Caco-2 (cell line): ENCODE results near the gene LGALS7B. TPM values are rescaled to one million over a fixed set of nuclear protein-coding genes. Genes with fewer than 3 reads are reported as not detected.
"Not testable (repeated sequence)": the region's sequence is repeated elsewhere in the genome, so short reads cannot be mapped to it uniquely, and the experiment has no call there.

ENCODE experiments used
- BruUV-seq: library from RNA; stranded (reverse); fragments of 400-500 nt; replicated peaks from 2 replicates; lab custom pipeline; 2021; lab: Mats Ljungman, UMichigan
- CTCF ChIA-PET: fragments of 300-600 bp; sonication (Branson Sonifier 250); formaldehyde crosslinking; loops from one replicate; lab custom pipeline; 2022; ENCODE audit warnings: antibody characterized with exemption; lab: Charles Lee
- POLR2A ChIA-PET: fragments of 300-600 bp; sonication (Branson Sonifier 250); formaldehyde crosslinking; loops from one replicate; lab custom pipeline; 2022; ENCODE audit warnings: antibody characterized with exemption; lab: Charles Lee
- DNase-seq, 2 experiments: peaks; one replicate each; pipeline versions ENCODE4 v3.0.0 to v3.0.0-alpha.2; 2020 to 2022
- H3K27me3 ChIP-seq: replicated peaks from 2 replicates; pipeline ENCODE4 v1.6.0; 2011; ENCODE audit warnings: low read length; ENCODE audit not compliant: control insufficient read depth, insufficient read depth
- H3K36me3 ChIP-seq: 2 replicates; pipeline ENCODE4 v1.5.1; 2011; ENCODE audit warnings: low read length; ENCODE audit not compliant: control insufficient read depth, insufficient read depth
- H3K4me1 ChIP-seq: fragments of 250-450 bp; sonication (Bioruptor Pico); 2 replicates; pipeline ENCODE4 v1.5.1; 2020; ENCODE audit warnings: mild to moderate bottlenecking
- H3K4me3 ChIP-seq: 2 replicates; pipeline ENCODE4 v1.5.1; 2011; ENCODE audit warnings: low read depth, mild to moderate bottlenecking, control low read depth, low read length
- H3K9me3 ChIP-seq: fragments of 250-450 bp; sonication (Bioruptor Pico); 2 replicates; pipeline ENCODE4 v1.5.1; 2020; ENCODE audit warnings: mild to moderate bottlenecking, moderate library complexity
- H3K27ac Mint-ChIP-seq: one replicate; pipeline ENCODE4 v1.8.0; 2022; ENCODE audit warnings: mixed read lengths; ENCODE audit not compliant: unreplicated experiment
- H3K27me3 Mint-ChIP-seq: one replicate; pipeline ENCODE4 v1.8.0; 2022; ENCODE audit warnings: mixed read lengths; ENCODE audit not compliant: insufficient read depth, unreplicated experiment
- H3K36me3 Mint-ChIP-seq: one replicate; pipeline ENCODE4 v1.8.0; 2022; ENCODE audit warnings: mild to moderate bottlenecking, mixed read lengths; ENCODE audit not compliant: insufficient read depth, unreplicated experiment
- H3K4me1 Mint-ChIP-seq: one replicate; pipeline ENCODE4 v1.8.0; 2022; ENCODE audit warnings: low read depth, mixed read lengths; ENCODE audit not compliant: unreplicated experiment
- H3K4me3 Mint-ChIP-seq: one replicate; pipeline ENCODE4 v1.8.0; 2022; ENCODE audit warnings: mild to moderate bottlenecking, moderate library complexity, mixed read lengths; ENCODE audit not compliant: unreplicated experiment
- H3K9me3 Mint-ChIP-seq: one replicate; pipeline ENCODE4 v1.8.0; 2022; ENCODE audit warnings: mixed read lengths; ENCODE audit not compliant: unreplicated experiment
- intact Hi-C: fragments of 100-400 bp; cut with micrococcal nuclease; formaldehyde crosslinking; loops from one replicate; pipeline ENCODE4 v1.10.0; 2022; ENCODE audit not compliant: unreplicated experiment
- total RNA-seq: library from RNA; stranded (reverse); gene quantifications from 2 replicates; pipeline ENCODE4 v1.2.3, GENCODE V29; 2022
- TF ChIP-seq, protein P1 (sequence below), 2 experiments: fragments of 200-600 bp in 1 of 2; IDR thresholded peaks; 1 replicate in 1 of 2; 2 replicates in 1 of 2; pipeline versions ENCODE4 v1.5.1 to v1.8.0; 2011 to 2022; ENCODE audit warnings: antibody characterized with exemption in 1 of 2, control low read depth in 1 of 2, inconsistent platforms in 1 of 2, low read depth in 1 of 2, low read length in 1 of 2, mild to moderate bottlenecking in 1 of 2, moderate library complexity in 1 of 2; ENCODE audit not compliant: insufficient read depth in 1 of 2, severe bottlenecking in 1 of 2, unreplicated experiment in 1 of 2

The LGALS7B gene
- total RNA-seq, 1 experiment from 2014 or later = not detected

DNA sequence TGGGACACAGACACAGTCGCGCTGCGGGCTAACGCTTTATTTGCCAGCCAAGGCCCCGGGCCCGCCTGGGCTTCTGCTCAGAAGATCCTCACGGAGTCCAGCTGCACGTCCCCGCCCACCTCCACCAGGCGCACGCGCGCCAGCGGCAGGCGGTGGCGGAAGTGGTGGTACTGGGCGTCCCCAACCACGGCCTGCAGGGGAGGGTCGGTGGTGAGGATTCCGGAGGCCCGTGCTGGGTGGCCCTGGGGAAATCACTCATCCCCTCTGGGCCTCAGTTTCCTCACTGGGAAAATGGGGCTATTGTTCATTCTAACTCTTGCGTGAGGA, 18.1 kb upstream of the LGALS7B start:
- H3K4me3 Mint-ChIP-seq, H3K9me3 Mint-ChIP-seq, H3K27me3 Mint-ChIP-seq, H3K27ac Mint-ChIP-seq, H3K27me3 ChIP-seq, H3K4me1 Mint-ChIP-seq, BruUV-seq, CTCF ChIA-PET, H3K4me3 ChIP-seq, DNase-seq, POLR2A ChIA-PET, H3K9me3 ChIP-seq, H3K36me3 ChIP-seq, intact Hi-C loops, H3K36me3 Mint-ChIP-seq, H3K4me1 ChIP-seq: not testable (repeated sequence)

DNA sequence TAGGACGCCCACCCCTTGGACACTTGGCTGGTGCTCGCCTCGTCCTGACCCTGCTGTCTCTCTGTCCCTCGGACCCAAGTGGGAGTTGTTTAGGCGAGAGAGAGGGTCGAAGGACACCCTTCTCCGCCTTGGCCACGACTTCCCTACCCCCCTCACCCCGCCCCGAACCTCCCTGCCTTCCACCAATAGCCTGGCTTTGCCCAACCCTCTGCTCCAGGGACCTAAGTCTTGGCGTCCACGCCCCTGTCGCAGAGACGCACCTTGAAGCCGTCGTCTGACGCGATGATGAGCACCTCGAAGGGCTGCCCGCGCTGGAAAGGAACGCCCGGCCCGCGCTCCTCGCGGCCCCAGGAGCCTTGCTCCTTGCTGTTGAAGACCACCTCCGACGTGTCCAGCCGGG, 17.4 kb upstream of the LGALS7B start:
- not testable (repeated sequence) for BruUV-seq

DNA sequence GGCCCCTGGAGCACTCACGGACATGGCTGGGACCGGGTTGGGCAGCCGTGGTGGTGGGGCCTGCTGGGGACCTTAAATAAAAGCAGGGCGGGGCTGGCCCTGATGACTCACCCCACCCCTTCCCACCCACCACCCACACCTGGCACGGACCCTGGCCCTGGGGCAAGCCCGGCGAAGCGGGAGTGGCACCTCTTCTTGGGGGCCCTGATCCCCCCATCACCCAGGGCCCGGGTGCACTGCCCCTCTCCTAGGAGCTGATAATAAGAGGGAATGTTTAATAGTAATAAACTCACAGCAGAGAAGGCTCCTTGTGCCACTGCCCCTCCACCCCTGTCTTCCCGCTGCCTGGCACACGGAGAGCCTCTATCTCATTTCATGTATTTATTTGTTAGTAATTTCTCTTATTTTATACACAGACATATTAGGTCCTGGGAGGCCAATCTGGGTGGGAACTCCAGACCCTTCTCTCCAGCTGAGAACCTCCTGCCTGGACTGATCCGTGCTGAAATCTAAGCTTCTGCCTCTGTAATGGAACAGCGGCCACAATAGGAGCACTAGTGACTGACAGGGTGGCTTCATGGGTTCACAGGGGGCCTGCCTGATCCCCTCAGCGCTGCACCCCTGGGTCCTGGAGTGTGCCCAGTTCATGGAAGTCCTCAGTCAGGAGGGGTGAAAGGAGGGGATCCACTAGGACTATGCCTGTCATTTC, 15.4 kb upstream of the LGALS7B start, which contains the start of gene LGALS7:
Gene LGALS7 (minus strand): TSS at position 49 of the 709 bp plus-strand sequence. CDS start 25 bp downstream, at position 24.
- no TSS peak for BruUV-seq
- TF ChIP-seq, protein P1, sequence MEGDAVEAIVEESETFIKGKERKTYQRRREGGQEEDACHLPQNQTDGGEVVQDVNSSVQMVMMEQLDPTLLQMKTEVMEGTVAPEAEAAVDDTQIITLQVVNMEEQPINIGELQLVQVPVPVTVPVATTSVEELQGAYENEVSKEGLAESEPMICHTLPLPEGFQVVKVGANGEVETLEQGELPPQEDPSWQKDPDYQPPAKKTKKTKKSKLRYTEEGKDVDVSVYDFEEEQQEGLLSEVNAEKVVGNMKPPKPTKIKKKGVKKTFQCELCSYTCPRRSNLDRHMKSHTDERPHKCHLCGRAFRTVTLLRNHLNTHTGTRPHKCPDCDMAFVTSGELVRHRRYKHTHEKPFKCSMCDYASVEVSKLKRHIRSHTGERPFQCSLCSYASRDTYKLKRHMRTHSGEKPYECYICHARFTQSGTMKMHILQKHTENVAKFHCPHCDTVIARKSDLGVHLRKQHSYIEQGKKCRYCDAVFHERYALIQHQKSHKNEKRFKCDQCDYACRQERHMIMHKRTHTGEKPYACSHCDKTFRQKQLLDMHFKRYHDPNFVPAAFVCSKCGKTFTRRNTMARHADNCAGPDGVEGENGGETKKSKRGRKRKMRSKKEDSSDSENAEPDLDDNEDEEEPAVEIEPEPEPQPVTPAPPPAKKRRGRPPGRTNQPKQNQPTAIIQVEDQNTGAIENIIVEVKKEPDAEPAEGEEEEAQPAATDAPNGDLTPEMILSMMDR (IDR thresholded peaks at IDR 0.05; ENCODE audit: insufficient read depth in 1 of 2, low read depth in 1 of 2, low read length in 1 of 2, severe bottlenecking in 1 of 2, unreplicated experiment in 1 of 2) = no peak
- no peaks in the 10 kb centered on the region for H3K4me1 Mint-ChIP-seq
- H3K4me3 Mint-ChIP-seq = no peak within 1 kb of the TSS
- intact Hi-C loops = no loop called here
- H3K4me3 ChIP-seq = no peak within 1 kb of the TSS
- ChIA-PET POLR2A (no interaction called here), CTCF (no interaction called here)
- no peaks in the 10 kb centered on the region for H3K9me3 Mint-ChIP-seq
- no peaks in the 10 kb centered on the region for H3K36me3 ChIP-seq
- no peaks in the 10 kb centered on the region for H3K27me3 ChIP-seq
- no peaks in the 10 kb centered on the region for H3K36me3 Mint-ChIP-seq
- H3K27me3 Mint-ChIP-seq = no peaks in the 10 kb centered on the region
- no peaks in the 10 kb centered on the region for H3K4me1 ChIP-seq
- no peak within 1 kb of the TSS for H3K27ac Mint-ChIP-seq
- DNase-seq = no peak
- no peaks in the 10 kb centered on the region for H3K9me3 ChIP-seq

More for the DNA sequence above, 17.4 kb upstream of the LGALS7B start:
- H3K36me3 Mint-ChIP-seq, H3K9me3 ChIP-seq, H3K4me1 ChIP-seq, H3K4me1 Mint-ChIP-seq, H3K27me3 Mint-ChIP-seq, H3K36me3 ChIP-seq, H3K4me3 Mint-ChIP-seq, DNase-seq, H3K27ac Mint-ChIP-seq, CTCF ChIA-PET, POLR2A ChIA-PET, H3K4me3 ChIP-seq, H3K27me3 ChIP-seq, intact Hi-C loops, H3K9me3 Mint-ChIP-seq: not testable (repeated sequence)

DNA sequence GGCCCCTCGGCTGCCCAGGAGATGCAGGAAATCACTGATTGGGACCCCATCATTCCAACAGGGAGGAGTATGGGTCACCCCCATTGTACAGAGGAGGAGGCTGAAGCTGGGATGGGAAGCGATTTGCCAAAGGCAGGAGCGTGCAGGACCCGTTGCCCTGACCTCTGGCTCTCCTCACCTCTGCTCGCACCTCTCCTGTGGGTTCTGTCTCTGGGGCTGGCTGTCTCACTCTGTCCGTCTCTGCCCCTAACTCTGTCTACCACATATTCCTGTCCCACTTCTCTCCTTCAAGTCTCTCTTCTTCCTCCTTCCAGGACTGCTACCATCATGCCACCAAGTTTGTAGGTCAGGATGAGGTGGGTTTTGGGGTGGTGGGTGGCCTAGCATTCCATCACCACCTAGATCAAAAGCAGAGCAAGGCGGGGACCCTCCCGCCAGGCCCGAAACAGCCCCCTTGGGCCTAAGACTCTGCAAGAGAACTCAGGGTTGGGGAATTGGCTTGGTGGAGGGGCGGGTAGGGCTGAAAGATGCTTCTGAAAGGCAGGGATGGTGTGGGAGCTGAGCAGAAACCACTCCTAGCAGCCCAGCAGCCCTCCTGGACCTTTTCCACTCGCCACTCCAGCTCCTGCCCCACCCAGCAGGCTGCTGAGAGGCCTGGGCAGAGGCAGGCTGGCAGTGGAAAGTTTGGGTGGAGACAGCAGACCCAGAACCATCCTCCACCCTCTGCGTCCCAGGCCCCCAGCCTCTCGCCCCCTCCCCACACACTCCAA, 14.6 kb upstream of the LGALS7B start:
- CTCF ChIA-PET = no interaction called here
- no peak for DNase-seq
- Histone ChIP-seq H3K4me3 (no peak overlapping the region), H3K27me3 (no peaks in the 10 kb centered on the region), H3K36me3 (no peaks in the 10 kb centered on the region), H3K4me1 (no peaks in the 10 kb centered on the region), H3K9me3 (no peaks in the 10 kb centered on the region)
- no peaks in the 10 kb centered on the region for H3K36me3 Mint-ChIP-seq
- no peaks in the 10 kb centered on the region for H3K27me3 Mint-ChIP-seq
- H3K4me3 Mint-ChIP-seq = no peak overlapping the region
- POLR2A ChIA-PET = no interaction called here
- no TSS peak for BruUV-seq
- no peaks in the 10 kb centered on the region for H3K4me1 Mint-ChIP-seq
- no peaks in the 10 kb centered on the region for H3K9me3 Mint-ChIP-seq
- intact Hi-C loops = no loop called here
- TF ChIP-seq, protein P1 (IDR thresholded peaks at IDR 0.05; ENCODE audit: insufficient read depth in 1 of 2, low read depth in 1 of 2, low read length in 1 of 2, severe bottlenecking in 1 of 2, unreplicated experiment in 1 of 2) = no peak
- H3K27ac Mint-ChIP-seq = no peak overlapping the region
